Embryonic facial prominence (tissue), 1 donor: Measurements from ENCODE around the gene BABAM2.
A peak's percentile ranks its signal among the peaks of the same experiment; 100 is the strongest.

ENCODE experiments used
- DNase-seq: peaks from one replicate; pipeline ENCODE4 v3.0.0-alpha.2; 2016; ENCODE audit errors: extremely low spot score

The BABAM2 gene

GRCh38 chr2:27911458-27912210 is 21.1 kb downstream of the BABAM2 start:
- DNase-seq: no peak

- DNase-seq: no peak
Observed at GRCh38 chr2:27912512-27912911, 22.0 kb downstream of the BABAM2 start.

DNA sequence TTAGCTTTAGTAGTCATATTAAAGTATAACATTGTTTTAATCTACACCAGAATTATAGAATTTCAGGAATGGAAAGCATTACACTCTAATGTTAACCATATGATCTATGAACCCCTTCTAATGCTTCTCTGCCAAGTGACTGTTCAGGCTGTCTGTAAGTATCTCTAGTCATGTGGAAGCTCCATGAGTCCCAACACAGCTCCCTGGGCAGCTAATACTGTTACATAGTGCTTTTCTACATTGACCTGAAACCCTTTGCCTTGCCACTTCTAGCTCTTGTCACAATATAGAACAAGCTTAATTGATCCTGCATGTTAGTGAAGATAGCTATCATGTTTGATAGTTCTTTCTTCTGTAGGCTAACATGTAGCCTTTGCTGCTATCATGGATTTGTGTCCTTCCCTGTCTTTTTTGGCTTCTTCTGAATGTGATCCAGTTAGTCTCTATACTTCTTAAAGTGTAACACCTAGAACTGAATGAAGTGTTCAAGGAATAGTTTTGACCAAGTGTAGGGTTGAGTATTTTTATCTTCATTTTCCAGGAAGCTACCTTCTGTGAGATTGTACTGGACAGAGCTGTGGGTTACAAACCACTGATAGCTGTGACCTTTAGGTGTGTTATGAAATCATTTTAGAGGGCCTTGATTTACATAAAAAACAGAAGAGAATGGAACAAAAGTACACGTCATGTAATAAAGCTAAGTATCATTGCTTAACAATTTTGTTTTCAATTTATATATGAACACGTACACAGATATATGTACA is 23.7 kb downstream of the BABAM2 start:
- peak; percentile 25 for DNase-seq

- no peak for DNase-seq
Observed at GRCh38 chr2:27914805-27915175, 24.3 kb downstream of the BABAM2 start.

GRCh38 chr2:27915191-27915590 is 24.7 kb downstream of the BABAM2 start:
- DNase-seq: no peak

- DNase-seq: no peak
Observed at GRCh38 chr2:27915874-27916273, 25.3 kb downstream of the BABAM2 start.

DNA sequence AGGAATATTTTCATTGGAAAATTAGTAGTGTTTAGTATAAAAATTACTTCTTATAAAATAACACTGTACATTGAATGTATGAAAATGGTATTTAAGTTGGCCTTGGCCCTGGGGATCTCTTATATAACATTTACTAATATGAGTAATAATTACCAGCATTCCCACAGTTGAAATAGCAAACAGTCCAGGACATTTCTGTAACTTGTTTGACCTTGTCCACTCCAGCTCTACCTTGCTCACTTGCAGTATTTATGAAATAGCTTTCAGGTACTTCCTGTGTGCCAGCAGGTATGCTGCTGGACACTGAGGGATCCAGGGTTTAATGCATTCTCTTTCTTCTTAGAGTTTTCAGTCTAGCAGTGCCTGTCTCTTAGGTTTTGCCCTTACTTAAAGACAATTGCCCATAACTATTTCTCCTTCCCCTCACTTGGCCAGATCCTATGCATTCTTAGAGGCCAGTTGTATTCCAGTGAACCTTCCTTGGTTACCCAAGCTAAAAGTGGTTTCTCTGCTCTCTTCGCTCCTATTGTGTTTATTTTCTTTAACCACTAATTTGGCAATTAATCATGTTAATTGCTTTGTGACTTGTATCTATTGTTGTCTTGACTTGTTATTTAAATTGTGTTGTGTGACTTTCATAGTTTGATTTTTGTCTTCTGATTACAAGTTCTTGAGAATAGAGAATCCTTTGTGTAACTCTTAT is 25.9 kb downstream of the BABAM2 start:
- no peak for DNase-seq

DNA sequence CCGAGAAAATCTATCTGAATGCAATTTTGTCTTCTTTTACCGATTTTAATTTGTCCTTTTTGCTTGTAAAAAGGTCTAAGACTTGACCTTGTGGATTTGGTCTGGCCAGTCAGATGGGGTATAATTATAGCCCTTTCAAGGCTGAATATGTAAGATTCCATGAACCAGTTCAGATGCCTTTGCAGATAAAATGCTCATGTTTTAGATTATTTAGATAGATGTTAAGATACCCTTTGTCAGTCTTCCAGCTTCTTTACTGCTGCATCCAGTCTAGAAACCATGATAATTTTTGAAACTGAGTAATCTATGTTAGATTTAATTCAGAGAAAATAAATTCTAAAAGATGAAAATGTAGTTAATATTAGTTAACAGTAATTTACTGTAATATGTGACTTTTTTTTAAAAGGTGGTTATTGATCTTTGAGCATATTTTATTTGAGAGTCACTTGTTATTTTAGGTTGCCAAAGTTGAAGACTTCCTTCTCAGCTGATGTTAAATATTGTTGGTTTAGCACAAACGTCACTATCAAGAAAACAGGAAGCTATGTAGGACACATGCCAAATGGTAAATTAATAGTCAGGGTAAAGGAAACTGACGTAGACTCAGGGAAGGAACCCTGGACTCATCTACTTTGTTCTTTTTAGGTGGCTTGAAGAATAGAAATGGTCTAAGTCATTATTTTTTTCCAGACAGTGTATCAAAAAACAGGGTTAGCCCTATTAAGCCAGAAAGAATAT is 29.8 kb downstream of the BABAM2 start:
- no peak for DNase-seq

GRCh38 chr2:27921424-27921823 is 30.9 kb downstream of the BABAM2 start:
- DNase-seq: no peak

GRCh38 chr2:27921880-27922547 is 31.5 kb downstream of the BABAM2 start:
- no peak for DNase-seq

- no peak for DNase-seq
Observed at GRCh38 chr2:27922842-27923241, 32.3 kb downstream of the BABAM2 start.

DNA sequence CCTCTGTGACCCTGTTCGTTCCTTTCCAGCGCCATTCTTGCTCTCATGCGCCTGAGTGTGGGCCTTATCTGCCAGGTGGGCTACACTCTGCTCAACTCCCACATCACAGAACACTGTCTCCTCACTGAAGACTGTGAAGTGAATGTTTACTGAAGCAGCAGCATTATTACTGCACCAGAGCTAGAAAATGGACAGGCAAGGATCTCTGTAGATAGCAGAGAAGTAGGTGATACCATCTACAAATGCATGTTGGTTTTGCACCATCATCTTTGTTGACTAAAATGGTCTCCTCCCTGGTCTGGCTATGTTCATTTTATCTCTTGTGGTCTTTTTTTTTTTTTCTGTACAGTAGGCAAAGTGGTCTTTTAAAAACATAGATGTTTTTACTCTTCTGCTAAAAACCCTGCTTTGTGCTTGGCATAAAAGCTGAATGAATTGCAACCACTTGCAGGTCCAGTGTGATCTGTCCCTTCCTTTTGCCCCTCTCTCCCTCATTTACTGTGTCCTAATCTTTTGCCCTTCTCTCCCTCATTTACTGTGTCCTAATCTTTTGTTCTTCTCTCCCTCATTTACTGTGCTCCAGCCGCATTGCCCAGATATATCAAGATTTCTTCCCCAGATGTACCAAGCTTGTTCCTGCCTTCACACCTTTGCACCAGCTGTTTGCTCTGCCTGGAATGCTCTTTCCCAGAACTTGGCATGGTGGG is 35.4 kb downstream of the BABAM2 start:
- no peak for DNase-seq

- DNase-seq: no peak
Observed at GRCh38 chr2:27929916-27930486, 39.5 kb downstream of the BABAM2 start.

DNA sequence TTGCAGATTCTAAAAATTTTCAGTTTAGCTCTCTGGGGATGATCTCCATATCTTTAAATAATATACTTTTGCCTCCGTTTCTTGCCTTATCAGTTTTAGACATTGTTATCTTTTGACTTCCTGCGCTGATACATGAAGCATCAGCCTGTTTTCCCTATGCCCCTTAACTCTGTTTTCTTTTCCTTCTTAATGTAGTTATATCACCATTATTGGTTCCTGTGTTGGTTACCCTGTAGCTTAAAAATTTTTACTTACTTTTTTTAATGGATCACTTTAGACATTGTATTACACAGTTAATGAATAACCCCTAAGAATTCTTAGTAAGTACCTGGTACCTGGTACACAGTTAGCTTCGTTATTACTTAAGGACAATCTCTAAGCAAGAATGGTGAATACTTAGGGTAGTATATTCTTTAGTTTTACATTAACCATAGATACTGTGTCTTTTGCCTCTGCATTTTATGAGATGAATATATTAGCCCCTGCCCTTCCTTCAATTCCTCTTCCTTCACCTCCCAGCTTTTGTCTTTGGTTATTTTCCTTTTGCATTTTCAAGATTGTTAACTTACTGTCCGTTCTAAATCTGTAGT is 40.9 kb downstream of the BABAM2 start:
- DNase-seq: no peak

- no peak for DNase-seq
Observed at GRCh38 chr2:27932396-27932795, 41.9 kb downstream of the BABAM2 start.

- no peak for DNase-seq
Observed at GRCh38 chr2:27935026-27935425, 44.5 kb downstream of the BABAM2 start.

DNA sequence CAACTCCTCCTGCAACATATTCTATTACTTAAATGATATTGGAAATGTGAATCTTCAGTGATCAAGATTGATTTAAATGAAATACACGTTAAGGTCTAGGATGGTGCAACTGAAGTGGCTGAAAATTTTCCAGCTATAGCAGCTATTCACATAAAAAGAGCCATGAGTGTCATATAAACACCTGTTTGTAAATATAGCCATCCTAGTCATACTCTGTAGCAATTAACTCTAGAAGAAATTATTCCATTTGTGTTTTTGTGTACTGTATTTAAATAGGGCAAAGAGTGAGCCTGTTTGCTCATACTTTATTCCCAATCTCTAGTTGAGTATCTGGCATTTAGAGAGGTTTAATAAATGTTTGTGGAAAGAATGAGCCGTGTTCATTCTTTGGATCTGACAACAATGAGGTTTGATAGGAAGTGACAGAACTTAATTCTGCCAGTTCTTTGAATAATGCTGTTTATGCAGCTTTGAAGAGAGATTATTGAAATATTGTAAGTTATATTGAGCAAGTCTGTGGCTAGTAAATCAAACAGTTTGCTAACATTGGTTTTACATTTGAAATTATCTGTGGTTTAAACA is 49.7 kb downstream of the BABAM2 start:
- no peak for DNase-seq

- no peak for DNase-seq
Observed at GRCh38 chr2:27940982-27941381, 50.5 kb downstream of the BABAM2 start.
